Ishikawa (cell line): ENCODE data around the gene TEKT2.
A peak's percentile ranks its signal among the peaks of the same experiment; 100 is the strongest.

Experiments used
- CEBPB ChIP-seq: IDR thresholded peaks from 2 replicates; pipeline ENCODE4 v1.6.1; 2012
- CREB1 ChIP-seq: IDR thresholded peaks from 2 replicates; pipeline ENCODE4 v1.6.1; 2012; ENCODE audit warnings: low read depth
- EGR1 ChIP-seq: IDR thresholded peaks from 2 replicates; pipeline ENCODE4 v1.6.1; 2012
- EP300 ChIP-seq: IDR thresholded peaks from 2 replicates; pipeline ENCODE4 v1.6.1; 2012; ENCODE audit warnings: borderline replicate concordance
- FOXM1 ChIP-seq: IDR thresholded peaks from 2 replicates; pipeline ENCODE4 v1.6.1; 2012; ENCODE audit warnings: low read depth, borderline replicate concordance
- NFIC ChIP-seq: IDR thresholded peaks from 2 replicates; pipeline ENCODE4 v1.6.1; 2012
- RAD21 ChIP-seq: IDR thresholded peaks from 2 replicates; pipeline ENCODE4 v1.6.1; 2012; ENCODE audit warnings: low read depth
- TAF1 ChIP-seq: IDR thresholded peaks from 2 replicates; pipeline ENCODE4 v1.6.1; 2012; ENCODE audit warnings: low read depth, mild to moderate bottlenecking
- TCF12 ChIP-seq: IDR thresholded peaks from 2 replicates; pipeline ENCODE4 v1.6.1; 2012; ENCODE audit warnings: low read depth
- TEAD4 ChIP-seq: IDR thresholded peaks from 2 replicates; pipeline ENCODE4 v1.6.1; 2012
- YY1 ChIP-seq: IDR thresholded peaks from 2 replicates; pipeline ENCODE4 v1.6.1; 2012; ENCODE audit warnings: low read depth
- ZBTB7A ChIP-seq: IDR thresholded peaks from 2 replicates; pipeline ENCODE4 v1.6.1; 2012; ENCODE audit warnings: low read depth
- TF ChIP-seq, protein P1 (sequence below): IDR thresholded peaks from 2 replicates; pipeline ENCODE4 v1.6.1; 2012
- TF ChIP-seq, protein P2 (sequence below): IDR thresholded peaks from 2 replicates; pipeline ENCODE4 v1.6.1; 2012; ENCODE audit warnings: low read depth, mild to moderate bottlenecking
- TF ChIP-seq, protein P3 (sequence below): IDR thresholded peaks from 2 replicates; pipeline ENCODE4 v1.6.1; 2012

The TEKT2 gene

DNA sequence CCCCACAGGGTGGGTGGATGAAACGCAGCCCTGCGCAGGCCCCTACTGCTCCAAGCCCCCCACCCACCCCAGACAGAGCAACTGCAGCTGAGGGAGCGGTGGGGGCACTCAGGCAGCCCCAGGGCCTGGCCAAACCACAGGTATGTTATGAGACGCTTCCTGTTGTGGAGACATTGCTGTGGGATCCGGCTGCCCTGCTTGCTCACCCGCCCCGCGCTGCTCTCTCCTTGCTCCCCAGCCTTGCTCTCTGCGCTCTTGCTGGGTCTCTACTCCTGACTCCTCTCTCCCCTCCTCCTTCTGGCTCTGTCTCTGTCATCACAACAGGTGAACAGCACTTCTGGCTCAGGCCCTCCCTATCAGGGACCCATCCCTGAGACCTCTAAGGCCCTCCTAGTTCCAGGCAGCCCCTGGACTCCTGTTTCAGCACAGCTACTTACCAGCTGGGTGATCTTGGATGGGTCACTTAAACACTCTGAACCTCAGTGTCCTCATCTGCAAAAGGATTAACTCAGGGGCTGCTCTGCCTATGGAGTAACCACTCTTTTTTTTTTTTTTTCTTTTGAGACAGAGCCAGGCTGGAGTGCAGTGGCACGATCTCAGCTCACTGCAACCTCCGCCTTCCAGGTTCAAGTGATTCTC is 25.3 kb downstream of the TEKT2 start:
- TF ChIP-seq TCF12 (no peak), NFIC (no peak), ZBTB7A (no peak), TEAD4 (no peak), CREB1 (no peak), EP300 (no peak), CEBPB (no peak), RAD21 (no peak), TAF1 (no peak), YY1 (no peak), EGR1 (no peak), FOXM1 (no peak)
- TF ChIP-seq, protein P1, sequence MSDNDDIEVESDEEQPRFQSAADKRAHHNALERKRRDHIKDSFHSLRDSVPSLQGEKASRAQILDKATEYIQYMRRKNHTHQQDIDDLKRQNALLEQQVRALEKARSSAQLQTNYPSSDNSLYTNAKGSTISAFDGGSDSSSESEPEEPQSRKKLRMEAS: no peak
- TF ChIP-seq, protein P2, sequence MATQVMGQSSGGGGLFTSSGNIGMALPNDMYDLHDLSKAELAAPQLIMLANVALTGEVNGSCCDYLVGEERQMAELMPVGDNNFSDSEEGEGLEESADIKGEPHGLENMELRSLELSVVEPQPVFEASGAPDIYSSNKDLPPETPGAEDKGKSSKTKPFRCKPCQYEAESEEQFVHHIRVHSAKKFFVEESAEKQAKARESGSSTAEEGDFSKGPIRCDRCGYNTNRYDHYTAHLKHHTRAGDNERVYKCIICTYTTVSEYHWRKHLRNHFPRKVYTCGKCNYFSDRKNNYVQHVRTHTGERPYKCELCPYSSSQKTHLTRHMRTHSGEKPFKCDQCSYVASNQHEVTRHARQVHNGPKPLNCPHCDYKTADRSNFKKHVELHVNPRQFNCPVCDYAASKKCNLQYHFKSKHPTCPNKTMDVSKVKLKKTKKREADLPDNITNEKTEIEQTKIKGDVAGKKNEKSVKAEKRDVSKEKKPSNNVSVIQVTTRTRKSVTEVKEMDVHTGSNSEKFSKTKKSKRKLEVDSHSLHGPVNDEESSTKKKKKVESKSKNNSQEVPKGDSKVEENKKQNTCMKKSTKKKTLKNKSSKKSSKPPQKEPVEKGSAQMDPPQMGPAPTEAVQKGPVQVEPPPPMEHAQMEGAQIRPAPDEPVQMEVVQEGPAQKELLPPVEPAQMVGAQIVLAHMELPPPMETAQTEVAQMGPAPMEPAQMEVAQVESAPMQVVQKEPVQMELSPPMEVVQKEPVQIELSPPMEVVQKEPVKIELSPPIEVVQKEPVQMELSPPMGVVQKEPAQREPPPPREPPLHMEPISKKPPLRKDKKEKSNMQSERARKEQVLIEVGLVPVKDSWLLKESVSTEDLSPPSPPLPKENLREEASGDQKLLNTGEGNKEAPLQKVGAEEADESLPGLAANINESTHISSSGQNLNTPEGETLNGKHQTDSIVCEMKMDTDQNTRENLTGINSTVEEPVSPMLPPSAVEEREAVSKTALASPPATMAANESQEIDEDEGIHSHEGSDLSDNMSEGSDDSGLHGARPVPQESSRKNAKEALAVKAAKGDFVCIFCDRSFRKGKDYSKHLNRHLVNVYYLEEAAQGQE: no peak
- TF ChIP-seq, protein P3, sequence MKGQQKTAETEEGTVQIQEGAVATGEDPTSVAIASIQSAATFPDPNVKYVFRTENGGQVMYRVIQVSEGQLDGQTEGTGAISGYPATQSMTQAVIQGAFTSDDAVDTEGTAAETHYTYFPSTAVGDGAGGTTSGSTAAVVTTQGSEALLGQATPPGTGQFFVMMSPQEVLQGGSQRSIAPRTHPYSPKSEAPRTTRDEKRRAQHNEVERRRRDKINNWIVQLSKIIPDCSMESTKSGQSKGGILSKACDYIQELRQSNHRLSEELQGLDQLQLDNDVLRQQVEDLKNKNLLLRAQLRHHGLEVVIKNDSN: no peak

DNA sequence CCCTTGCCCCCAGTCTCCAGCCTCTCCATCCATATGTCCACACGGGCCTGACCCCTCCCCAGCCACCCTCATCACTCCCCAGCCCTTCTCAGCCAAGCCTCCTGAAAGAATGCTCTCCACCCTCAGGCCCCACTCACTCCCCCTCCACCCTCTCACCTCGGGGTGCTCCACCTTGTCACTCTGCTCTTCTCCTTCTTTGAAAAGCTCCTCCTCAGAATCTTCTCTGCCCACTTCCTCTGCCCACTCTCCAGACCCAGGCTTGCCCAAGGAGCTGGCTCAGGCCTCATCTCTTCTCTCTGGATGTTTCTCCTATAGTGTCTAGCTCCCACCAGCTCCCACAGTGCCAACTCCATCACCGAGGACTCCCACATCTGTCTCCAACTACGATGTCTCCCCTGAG is 27.3 kb downstream of the TEKT2 start:
- TF ChIP-seq EP300: no peak

DNA sequence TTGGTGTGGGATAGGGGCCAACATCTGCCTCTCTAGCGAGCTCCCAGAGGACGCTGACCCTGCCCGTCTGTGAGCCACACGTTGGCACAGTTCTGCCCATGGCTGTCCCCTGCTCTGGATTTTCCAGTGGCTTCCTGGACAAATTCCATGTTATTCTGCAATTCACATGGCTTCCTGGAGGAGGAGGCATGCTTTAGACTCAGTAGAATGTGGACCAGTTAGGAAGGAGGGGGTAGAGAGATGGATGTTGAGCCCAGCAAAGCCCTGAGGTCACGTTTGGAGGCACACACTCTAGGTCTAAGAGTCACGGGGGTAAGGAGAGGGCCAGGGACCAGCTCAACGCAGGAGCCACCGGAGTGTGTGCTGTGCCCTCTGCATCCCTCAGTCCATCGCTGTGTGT is 28.9 kb downstream of the TEKT2 start:
- TF ChIP-seq, protein P2: no peak
- TF ChIP-seq, protein P1: no peak
- TF ChIP-seq YY1: no peak

DNA sequence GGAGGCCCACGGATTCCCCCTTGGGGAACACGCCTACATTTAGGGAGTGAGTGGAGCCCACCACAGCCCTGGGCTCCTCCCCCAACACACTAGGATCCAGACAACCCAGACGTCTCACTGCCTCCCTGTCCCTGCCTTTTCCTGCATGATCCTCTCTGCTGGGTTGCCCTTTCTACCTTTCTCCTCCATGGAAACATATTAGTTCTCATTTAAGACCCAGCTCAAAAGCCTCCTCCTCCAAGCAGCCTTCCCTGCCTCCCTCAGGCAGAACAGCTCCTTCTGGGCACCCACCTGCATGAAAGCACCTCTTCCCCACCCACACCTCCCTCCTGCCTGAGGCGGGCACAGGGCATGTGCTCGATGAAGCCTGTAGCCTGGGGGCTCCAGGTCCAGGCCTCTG is 30.5 kb downstream of the TEKT2 start:
- TF ChIP-seq CEBPB: no peak
- TF ChIP-seq CREB1: no peak
- TF ChIP-seq ZBTB7A: no peak
- TF ChIP-seq NFIC: no peak
- TF ChIP-seq FOXM1: no peak
- TF ChIP-seq, protein P2: no peak
- no peak for TF ChIP-seq EGR1
- no peak for TF ChIP-seq RAD21
- TF ChIP-seq TAF1: no peak
- no peak for TF ChIP-seq YY1
- TF ChIP-seq EP300: no peak
- no peak for TF ChIP-seq TEAD4
- TF ChIP-seq, protein P3: no peak
- TF ChIP-seq TCF12: no peak
- TF ChIP-seq, protein P1: no peak

DNA sequence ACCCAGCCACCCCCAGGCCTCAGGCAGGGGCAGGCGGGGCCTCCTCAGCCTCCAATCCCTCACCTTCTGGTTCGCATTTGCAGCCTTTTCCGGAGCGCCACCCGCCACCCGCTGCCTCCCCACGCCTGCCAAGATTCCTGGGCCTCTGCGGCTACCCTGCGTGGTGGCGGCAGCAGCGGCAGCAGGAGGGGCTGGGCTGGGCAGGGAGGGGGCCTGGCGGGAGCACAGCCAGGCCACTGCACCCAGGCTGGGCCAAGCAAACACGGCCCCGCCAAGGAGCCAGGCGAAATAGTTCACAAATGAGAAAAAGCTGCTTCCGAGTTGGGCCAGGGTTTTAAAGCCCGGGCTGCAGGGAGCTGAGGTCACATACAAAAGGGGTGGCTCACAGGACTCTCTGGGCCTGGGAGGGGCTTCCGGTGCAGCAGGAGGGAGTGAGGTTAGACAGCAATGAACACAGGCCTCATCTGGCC is 31.3 kb downstream of the TEKT2 start:
- TF ChIP-seq NFIC: peak; percentile 43; the same call in 1 of the 2 replicates
- TF ChIP-seq, protein P1: peak; percentile 53; the same call in 1 of the 2 replicates
- TF ChIP-seq CREB1: no peak
- peak; percentile 56; the same call in 1 of the 2 replicates for TF ChIP-seq TEAD4
